Prostate gland (tissue), 2 donors: ENCODE measurements around the gene MFSD6. TPM values are rescaled to one million over a fixed set of nuclear protein-coding genes. Genes with fewer than 3 reads are reported as not detected.

ENCODE experiments used
- DNase-seq: peaks from one replicate; pipeline ENCODE4 v3.0.0-alpha.2; 2019; ENCODE audit warnings: low spot score
- H3K27ac ChIP-seq, 2 donors: fragments of 200-600 bp; sonication (generic); 2 replicates each; pipeline ENCODE4 v1.5.1; 2017 to 2019
- H3K27me3 ChIP-seq: fragments of 200-600 bp; sonication (generic); replicated peaks from 2 replicates; pipeline ENCODE4 v1.5.1; 2019; ENCODE audit not compliant: insufficient read depth
- H3K36me3 ChIP-seq, 2 donors: fragments of 200-600 bp; sonication (generic); 1 replicate in 1 of 2; 2 replicates in 1 of 2; pipeline versions ENCODE4 v1.5.1 to v1.8.1; 2017 to 2019
- H3K4me1 ChIP-seq: fragments of 200-600 bp; sonication (generic); replicated peaks from 2 replicates; pipeline ENCODE4 v1.5.1; 2019
- H3K4me3 ChIP-seq, 2 donors: fragments of 200-600 bp; sonication (generic); 2 replicates each; pipeline ENCODE4 v1.5.1; 2017 to 2019
- H3K9me3 ChIP-seq: fragments of 200-600 bp; sonication (generic); 2 replicates; pipeline ENCODE4 v1.5.1; 2017
- POLR2A ChIP-seq: fragments of 450-650 bp; IDR thresholded peaks from one replicate; pipeline ENCODE4 v1.6.1; 2016; ENCODE audit warnings: antibody characterized with exemption, mild to moderate bottlenecking
- POLR2AphosphoS5 ChIP-seq: sonication (generic); formaldehyde crosslinking; IDR thresholded peaks from one replicate; pipeline ENCODE4 v1.6.1; 2017; ENCODE audit warnings: antibody characterized with exemption
- WGBS: methylation state at CpG from one replicate; pipeline ENCODE4 v1.1.5; 2018; 5-methylcytosine and 5-hydroxymethylcytosine counted together
- intact Hi-C: fragments of 100-400 bp; cut with DNase I; formaldehyde crosslinking; loops from one replicate; pipeline ENCODE4 v1.14.2; 2022
- total RNA-seq, 2 donors: library from RNA; depleted of rRNA; stranded (reverse); fragments of >200 nt; gene quantifications; one replicate each; pipeline ENCODE4 v1.1.0, GENCODE V29; 2016
- TF ChIP-seq, protein P1 (sequence below), 4 experiments: fragments of 200-600 bp in 2 of 4; fragments of 450-650 bp in 2 of 4; sonication (generic) in 2 of 4; IDR thresholded peaks; 1 replicate in 3 of 4; 2 replicates in 1 of 4; pipeline ENCODE4 v1.5.1; 2016 to 2019; ENCODE audit warnings: antibody characterized with exemption in 4 of 4, mild to moderate bottlenecking in 2 of 4, moderate library complexity in 2 of 4

MFSD6 gene
- total RNA-seq, 2 donors from 2014 or later, result 89.1 to 114 TPM

DNA sequence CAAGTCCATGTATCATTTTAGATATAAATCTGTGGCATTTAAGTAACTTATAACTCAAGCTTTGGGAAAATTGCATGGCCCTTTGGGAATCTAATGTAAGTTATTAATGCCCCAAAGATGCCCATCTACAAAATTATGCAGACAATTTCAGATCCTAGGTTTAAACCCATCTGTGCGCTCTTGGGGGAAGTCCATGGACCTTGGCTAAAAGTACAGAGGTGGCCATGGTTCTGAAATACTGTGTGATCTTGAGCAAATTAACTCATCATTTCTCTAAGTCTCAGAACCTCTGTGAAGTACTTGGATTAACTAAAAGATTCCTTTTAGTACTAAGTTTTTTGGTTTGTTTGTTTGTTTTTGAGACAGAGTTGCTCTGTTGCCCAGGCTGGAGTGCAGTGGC, 45.3 kb upstream of the MFSD6 start:
- Histone ChIP-seq H3K27ac (no peak overlapping the region), H3K27me3 (no peaks in the 10 kb centered on the region), H3K4me1 (no peaks in the 10 kb centered on the region), H3K9me3 (no peaks in the 10 kb centered on the region), H3K36me3 (no peaks in the 10 kb centered on the region), H3K4me3 (no peak overlapping the region)
- no peak for DNase-seq
- no peak for TF ChIP-seq POLR2AphosphoS5
- no peak for TF ChIP-seq POLR2A
- TF ChIP-seq, protein P1, sequence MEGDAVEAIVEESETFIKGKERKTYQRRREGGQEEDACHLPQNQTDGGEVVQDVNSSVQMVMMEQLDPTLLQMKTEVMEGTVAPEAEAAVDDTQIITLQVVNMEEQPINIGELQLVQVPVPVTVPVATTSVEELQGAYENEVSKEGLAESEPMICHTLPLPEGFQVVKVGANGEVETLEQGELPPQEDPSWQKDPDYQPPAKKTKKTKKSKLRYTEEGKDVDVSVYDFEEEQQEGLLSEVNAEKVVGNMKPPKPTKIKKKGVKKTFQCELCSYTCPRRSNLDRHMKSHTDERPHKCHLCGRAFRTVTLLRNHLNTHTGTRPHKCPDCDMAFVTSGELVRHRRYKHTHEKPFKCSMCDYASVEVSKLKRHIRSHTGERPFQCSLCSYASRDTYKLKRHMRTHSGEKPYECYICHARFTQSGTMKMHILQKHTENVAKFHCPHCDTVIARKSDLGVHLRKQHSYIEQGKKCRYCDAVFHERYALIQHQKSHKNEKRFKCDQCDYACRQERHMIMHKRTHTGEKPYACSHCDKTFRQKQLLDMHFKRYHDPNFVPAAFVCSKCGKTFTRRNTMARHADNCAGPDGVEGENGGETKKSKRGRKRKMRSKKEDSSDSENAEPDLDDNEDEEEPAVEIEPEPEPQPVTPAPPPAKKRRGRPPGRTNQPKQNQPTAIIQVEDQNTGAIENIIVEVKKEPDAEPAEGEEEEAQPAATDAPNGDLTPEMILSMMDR (IDR thresholded peaks at IDR 0.05), result no peak
- intact Hi-C loops, result no loop called here
- 96% methylated on average over 1 of the region's 1 CpG for WGBS

DNA sequence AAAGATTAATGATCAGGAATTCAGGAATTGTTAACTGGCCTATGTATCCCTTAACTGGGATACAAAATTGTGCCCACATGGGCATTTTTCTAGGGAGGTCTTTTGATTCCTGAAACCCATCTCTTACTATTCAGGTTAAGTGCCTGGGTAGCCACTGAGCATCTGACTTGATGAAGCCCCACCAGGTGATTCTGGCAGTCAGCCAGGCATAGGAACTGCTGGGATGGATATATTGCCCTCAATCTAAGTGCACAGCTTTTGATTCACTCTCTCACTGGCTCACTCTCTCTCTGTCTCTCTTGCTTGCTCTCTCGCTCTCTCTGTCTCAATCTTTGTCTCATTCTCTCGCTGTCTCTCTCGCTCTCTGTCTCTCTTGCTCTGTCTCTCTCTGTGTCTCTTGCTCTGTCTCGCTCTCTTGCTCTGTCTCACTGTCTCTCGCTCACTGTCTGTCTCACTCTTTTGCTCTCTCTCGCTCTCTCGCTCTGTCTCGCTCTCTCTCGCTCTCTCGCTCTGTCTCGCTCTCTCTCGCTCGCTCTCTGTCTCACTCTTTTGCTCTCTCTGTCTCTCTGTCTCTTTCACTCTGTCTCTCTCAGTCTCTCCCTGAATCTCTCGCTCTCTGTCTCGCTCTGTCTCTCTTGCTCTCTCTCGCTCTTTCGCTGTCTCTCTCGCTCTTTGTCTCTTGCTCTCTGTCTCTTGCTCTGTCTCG, 42.5 kb upstream of the MFSD6 start:
- TF ChIP-seq POLR2AphosphoS5, result no peak
- no peak for TF ChIP-seq POLR2A
- TF ChIP-seq, protein P1 (IDR thresholded peaks at IDR 0.05), result no peak
- H3K27me3 ChIP-seq, result no peaks in the 10 kb centered on the region
- H3K4me1 ChIP-seq, result no peaks in the 10 kb centered on the region
- H3K36me3 ChIP-seq, result no peaks in the 10 kb centered on the region
- WGBS, result 95% methylated on average over 19 of the region's 19 CpGs
- intact Hi-C loops, result no loop called here
- no peaks in the 10 kb centered on the region for H3K9me3 ChIP-seq
- no peak overlapping the region for H3K27ac ChIP-seq
- H3K4me3 ChIP-seq, result no peak overlapping the region
- no peak for DNase-seq

DNA sequence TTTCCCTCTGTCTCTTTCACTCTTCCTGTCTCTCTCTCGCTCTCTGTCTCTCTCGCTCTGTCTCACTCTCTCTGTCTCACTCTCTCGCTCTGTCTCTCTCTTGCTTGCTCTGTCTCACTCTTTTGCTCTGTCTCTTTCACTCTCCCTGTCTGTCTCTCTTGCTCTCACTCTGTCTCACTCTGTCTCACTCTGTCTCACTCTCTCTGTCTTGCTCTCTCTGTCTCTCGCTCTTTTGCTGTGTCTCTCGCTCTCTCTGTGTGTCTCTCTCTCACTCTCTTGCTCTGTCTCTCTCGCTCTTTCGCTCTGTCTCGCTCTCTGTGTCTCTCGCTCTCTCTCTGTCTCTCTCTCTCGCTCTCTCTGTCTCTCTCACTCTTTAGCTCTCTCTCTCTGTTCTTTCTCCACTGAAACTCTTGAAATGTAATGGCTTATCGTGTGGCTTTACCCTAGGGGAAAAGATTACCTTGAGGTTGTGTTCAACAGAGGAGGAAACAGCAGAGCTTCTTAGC, 41.9 kb upstream of the MFSD6 start:
- no peaks in the 10 kb centered on the region for H3K36me3 ChIP-seq
- H3K27me3 ChIP-seq, result no peaks in the 10 kb centered on the region
- no peaks in the 10 kb centered on the region for H3K4me1 ChIP-seq
- H3K4me3 ChIP-seq, result no peak overlapping the region
- TF ChIP-seq, protein P1 (IDR thresholded peaks at IDR 0.05), result no peak
- TF ChIP-seq POLR2AphosphoS5 (no peak), POLR2A (no peak)
- WGBS, result 96% methylated on average over 11 of the region's 11 CpGs
- H3K9me3 ChIP-seq, result no peaks in the 10 kb centered on the region
- intact Hi-C loops, result no loop called here
- H3K27ac ChIP-seq, result no peak overlapping the region
- DNase-seq, result no peak

DNA sequence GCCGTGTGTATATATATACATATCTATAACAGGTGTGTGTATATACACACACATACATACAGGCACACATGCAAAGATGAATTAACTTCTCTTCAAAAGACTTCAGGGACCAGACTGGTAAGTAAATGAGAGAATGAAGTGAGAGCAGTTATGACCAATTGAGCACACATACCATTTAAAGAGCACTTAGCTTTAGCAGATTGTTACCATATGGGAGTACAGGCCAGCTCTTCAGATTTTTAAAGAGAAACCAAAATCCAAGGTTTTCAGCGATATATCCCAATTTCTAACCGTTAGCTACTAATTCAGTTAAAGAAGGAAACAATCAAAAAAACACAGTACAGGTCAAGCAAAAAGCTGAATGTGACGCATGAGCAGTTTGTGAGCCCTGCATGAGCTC, 41.1 kb upstream of the MFSD6 start:
- no peaks in the 10 kb centered on the region for H3K9me3 ChIP-seq
- no peaks in the 10 kb centered on the region for H3K27me3 ChIP-seq
- H3K27ac ChIP-seq, result no peak overlapping the region
- no peak for DNase-seq
- H3K36me3 ChIP-seq, result no peaks in the 10 kb centered on the region
- intact Hi-C loops, result no loop called here
- 98% methylated on average over 4 of the region's 4 CpGs for WGBS
- H3K4me1 ChIP-seq, result no peaks in the 10 kb centered on the region
- H3K4me3 ChIP-seq, result no peak overlapping the region
- TF ChIP-seq POLR2A (no peak), POLR2AphosphoS5 (no peak)
- TF ChIP-seq, protein P1 (IDR thresholded peaks at IDR 0.05), result no peak

DNA sequence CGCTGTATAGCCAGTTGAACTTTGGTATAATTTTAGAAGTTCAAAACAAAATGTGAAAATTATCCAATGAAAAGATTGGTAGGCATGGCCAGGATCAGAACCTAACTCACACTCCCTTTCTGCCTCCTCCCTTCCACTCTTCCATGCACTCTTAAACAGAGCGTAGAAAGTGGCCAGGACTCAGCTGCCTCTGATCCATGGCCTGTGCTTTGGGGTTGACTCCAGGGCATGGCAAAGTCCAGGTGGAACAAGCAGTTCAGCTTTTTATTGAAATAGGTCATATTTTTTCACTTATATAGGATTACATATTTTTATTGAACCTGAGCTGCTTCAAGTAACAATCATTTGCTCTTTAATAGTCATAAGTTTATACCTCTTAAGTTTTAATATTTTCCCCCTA, 38.5 kb upstream of the MFSD6 start:
- intact Hi-C loops, result loop anchor here (5.0 to 10.0 kb wide), 2 partner anchors 282 to 435 kb away; no protein-coding TSS in a partner anchor
- TF ChIP-seq POLR2A (no peak), POLR2AphosphoS5 (no peak)
- TF ChIP-seq, protein P1 (IDR thresholded peaks at IDR 0.05), result no peak
- DNase-seq, result no peak
- H3K4me1 ChIP-seq, result no peaks in the 10 kb centered on the region
- no peaks in the 10 kb centered on the region for H3K27me3 ChIP-seq
- H3K36me3 ChIP-seq, result no peaks in the 10 kb centered on the region
- 96% methylated on average over 2 of the region's 2 CpGs for WGBS
- H3K27ac ChIP-seq, result no peak overlapping the region
- no peak overlapping the region for H3K4me3 ChIP-seq
- no peaks in the 10 kb centered on the region for H3K9me3 ChIP-seq
